CD4-positive, alpha-beta T cell treated with Interleukin-17A for 4 hours (primary cell): ENCODE data around the gene DPPA3.
"Not testable (repeated sequence)": the region's sequence is repeated elsewhere in the genome, so short reads cannot be mapped to it uniquely, and the experiment has no call there.

ENCODE experiments used
- DNase-seq: peaks from one replicate; pipeline ENCODE4 v3.0.0-alpha.2; 2020; ENCODE audit warnings: mixed read lengths

DPPA3 gene

GRCh38 chr12:7711133-7711532 lies at the start of gene DPPA3:
Gene DPPA3, plus strand, starts transcription at chr12:7711433. Its CDS starts 138 bp downstream, at chr12:7711571.
- no peak for DNase-seq

DNA sequence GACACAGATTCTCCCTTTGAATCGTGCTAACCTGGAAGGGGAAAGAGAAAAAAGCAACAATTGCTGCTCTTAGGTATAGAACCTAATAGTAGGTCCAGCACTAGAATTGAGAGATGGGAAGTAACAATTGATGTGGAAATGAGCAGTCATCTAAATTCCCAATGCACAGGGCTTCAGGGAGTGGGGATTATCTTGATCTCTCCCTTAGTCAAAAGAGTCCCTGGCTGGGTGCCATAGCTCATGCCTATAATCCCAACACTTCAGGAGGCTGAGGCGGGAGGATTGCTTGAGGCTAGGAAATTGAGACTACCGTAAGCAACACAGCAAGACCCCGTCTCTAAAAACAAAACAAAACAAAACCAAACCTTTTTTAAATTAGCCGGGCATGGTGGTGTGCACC lies 49.5 kb upstream of the DPPA3 start:
- no peak for DNase-seq

DNA sequence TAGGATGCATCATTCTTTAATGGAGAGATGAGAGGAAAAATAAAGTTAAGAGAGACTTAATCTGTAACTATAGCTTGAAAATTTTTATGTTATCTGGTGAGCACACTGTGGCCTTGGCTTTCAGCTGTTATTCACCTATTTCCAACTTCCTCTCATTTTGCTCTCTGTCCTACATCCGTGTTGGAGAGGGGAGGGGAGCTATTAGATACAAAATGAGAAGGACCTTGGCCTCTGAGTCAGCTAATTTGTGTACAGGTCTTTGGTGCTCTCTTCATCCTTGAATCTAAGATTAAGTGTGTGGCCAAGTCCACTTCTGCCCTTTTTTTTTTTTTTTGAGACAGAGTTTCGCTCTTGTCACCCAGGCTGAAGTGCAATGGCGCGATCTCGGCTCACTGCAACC lies 44.6 kb upstream of the DPPA3 start:
- DNase-seq = no peak

DNA sequence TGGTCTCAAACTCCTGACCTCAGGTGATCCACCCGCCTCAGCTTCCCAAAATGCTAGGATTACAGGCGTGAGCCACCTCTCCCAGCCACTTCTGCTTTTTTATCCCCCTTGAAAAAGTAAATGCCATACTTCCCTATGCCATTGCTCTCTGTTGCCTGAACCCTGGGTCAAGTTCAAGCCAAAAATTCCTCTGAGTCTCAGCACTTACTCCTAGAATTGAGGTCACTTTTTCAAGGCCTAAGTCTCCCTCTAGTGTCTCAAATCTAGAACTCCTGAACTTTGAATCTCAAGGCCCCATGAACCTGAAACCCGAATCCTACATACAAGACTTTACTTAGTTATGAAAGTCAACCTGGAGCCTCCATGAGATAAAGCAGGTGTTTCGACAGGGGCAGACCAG lies 44.1 kb upstream of the DPPA3 start:
- DNase-seq = no peak

- DNase-seq = no peak
These were observed 43.1 kb upstream of the DPPA3 start for GRCh38 chr12:7668171-7668570.

- not testable (repeated sequence) for DNase-seq
These were observed 35.8 kb upstream of the DPPA3 start for GRCh38 chr12:7675455-7675854.

DNA sequence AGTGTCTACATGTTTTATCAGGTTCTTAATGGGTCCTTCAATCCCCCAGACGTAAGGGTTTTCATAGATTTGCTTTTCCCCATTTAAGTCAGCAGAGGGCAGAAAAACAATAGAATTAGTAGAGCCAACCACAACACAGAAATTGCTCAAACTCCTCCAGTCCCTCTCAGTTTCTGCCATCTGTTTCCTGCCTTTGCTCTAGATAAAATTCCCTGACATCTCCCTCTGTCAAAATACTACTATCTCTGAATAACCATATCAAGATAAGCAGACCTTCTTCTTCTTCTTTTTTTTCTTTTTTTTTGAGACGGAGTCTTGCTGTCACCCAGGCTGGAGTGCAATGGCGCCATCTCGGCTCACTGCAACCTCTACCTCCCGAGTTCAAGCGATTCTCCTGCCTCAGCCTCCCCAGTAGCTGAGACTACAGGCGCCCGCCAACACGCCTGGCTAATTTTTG lies 33.8 kb upstream of the DPPA3 start:
- DNase-seq = not testable (repeated sequence)

DNA sequence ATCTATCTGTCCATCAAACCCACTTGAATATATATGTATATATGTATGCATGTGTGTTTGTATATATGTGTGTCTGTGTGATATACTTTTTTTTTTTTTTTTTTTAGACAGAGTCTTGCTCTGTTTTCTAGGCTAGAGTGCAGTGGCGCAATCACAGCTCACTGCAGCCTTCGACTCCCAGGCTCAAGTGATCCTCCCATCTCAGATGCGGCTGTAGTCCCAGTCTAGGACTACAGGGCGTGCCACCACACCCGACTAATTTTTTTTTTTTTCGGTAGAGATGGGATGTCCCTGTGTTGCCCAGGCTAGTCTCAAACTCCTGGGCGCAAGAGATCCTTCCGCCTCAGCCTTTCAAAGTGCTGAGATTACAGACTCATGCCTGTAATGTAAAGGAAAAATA lies 32.5 kb upstream of the DPPA3 start:
- DNase-seq = no peak

DNA sequence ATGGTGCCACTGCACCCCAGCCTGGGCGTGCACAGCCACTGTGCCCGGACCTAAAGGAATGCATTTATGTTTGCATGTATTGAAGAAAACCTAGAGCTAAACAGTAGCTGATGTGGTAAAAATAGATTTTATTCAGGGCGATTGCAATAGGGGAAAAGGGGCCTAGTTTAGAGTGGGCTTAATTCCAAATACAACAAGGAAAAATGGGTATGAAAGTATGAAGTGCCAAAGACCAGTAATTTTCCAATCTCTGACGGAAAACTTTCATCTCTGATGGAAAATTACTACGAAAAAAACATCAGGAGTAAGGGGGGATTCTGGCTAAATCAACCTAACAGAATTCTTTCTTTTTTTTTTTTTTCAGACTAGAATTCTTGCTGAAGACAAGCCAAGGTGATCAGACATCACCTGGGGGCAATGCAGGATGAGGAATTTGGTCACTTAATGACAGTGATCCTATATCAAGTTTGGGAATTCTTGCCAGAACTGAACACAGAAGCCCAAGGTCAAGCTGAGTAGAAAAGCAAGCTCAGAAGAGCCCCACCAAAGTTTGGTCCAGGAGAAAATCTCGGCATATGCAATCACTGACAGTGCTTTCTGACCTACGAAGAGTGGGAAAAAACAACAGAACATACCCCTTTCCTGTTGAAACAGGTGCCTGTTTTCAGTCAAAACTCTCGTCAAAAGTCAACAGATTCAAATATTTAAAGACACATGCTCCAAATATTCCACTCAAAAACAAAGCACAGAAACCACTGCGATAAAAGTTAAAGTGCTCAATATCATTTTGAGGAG lies 31.8 kb upstream of the DPPA3 start:
- DNase-seq = no peak

DNA sequence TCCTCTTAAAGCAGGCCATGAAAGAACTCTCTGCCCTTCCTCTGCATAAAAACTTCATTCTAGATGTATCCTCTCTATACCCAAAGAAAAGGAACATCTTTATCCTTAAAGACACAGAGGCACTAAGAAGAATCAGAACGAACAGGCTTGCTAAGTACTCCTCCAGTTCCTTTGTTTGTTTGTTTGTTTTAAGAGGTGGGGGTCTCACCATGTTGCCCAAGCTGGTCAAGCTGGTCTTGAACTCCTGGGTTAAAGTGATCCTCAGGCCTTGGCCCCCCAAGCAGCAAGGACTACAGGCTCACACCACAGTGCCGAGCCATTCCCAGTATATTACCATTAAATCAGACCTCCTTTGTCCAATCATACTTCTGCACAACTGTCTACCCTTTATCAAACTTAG lies 29.7 kb upstream of the DPPA3 start:
- DNase-seq = no peak

DNA sequence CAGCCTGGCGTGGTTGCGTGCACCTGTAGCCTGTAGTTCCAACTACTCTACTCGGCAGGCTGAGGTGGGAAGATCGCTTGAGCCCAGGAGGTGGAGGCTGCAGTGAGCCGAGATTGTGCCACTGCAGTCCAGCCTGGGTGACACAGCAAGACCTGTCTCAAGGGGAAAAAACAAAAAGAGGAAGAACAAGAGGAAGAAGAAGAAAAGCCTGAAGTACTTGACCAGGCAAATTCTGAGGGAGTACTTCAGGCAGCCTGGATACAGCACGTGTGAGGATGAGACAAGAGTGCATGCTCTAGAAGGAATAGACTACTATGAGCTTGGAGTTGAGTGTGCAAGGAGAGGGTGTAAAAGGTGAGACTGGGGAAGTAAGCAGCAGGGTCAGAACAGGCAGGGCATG lies 17.4 kb upstream of the DPPA3 start:
- DNase-seq = no peak

DNA sequence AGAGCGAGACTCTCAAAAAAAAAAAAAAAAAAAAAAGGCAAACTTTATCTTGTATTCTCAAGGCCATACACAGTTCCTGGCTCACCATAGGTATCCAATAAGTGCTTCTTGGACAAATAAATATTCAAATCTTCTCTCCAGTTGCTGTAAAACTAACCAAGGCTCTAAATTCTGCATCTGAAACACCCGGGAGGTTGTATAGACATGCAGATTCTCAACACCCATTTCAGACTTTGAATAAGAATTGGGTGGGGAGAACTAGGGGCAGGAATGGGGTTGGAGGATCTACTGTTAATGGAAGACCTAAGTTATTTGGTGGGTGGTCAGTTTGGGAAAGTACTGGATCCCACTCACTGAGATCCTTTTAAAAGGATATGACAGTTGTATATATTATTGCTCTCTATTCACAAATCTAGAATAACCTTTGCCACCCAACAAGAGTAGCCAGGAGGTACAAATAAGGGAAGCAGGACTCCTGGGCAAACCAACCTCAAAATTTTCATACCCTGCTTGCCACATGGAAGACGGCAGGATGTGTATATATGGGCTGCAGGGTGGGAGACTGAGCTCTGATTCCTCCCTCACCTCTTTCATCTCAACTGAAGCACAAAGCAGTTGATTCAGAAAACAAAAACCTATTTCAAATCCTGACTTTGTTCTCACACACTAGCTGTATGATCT lies 16.5 kb upstream of the DPPA3 start:
- DNase-seq = no peak

DNA sequence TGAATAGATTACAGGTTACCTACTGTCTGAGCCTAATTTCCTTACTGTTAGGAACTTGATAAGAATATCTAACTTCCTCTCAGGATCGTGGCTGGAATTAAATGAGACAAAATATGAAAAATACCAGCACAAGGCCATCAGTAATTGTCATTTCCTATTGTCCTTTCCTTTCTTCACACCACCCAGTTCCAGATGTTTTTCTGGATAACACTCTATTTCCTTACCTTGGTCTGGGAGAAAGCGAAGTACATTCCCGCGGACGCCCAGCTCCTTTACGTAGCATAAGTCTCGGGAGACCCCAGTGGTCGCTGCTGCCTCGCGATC lies 16.0 kb upstream of the DPPA3 start:
- no peak for DNase-seq

DNA sequence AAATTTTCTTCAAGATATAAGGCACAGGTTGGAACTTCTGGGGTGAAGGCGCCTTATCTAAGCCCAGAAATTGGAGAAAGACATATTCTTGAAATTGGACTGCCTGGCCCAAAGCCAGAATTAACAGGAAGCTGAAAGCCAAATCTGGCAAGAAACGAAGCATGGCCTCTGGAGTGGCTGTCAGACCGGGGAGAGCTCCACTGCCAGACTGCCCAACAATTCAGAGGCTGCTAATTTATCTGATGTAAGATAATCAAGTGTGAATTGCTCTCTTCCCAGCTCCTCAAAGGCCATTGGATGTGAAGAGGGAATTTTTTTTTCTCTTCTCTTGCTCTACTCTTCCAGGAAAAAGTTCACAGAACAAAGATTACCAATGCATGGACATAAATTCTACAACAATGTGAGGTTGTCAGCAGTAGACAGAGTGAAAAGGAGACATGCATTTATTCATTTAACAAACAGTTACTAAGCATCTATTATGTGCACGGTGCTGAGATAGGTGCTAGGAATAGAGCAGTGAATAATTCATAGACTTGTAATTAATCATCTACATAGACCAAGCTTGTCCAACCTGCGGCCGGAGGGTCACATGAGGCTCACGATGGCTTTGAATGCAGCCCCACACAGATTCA lies 15.6 kb upstream of the DPPA3 start, which contains the start of gene GDF3:
TSS of gene GDF3 (minus strand) at position 210 of the 632 bp plus-strand sequence. CDS start at position 163, 47 bp downstream.
- DNase-seq = no peak

DNA sequence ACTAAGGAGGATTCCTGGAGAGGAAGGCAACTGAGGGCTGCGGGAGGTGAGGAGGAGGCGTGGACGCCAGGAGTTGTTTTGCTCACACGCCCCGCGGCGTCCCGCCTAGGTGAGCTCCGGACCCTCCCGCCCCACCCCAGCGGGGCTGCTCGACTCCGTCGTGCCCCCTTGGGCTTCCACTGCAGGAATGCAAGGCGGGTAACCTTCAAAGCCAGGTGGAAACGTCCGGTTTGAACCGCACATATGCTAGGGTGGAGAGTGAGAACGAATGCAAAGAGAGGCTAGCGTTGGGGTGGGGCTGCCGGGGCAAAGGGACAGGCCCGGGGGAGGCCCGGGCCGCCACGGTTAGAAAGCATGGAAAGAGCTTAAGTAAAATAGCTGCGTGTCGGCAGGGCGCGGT lies 5.4 kb upstream of the DPPA3 start:
- no peak for DNase-seq

DNA sequence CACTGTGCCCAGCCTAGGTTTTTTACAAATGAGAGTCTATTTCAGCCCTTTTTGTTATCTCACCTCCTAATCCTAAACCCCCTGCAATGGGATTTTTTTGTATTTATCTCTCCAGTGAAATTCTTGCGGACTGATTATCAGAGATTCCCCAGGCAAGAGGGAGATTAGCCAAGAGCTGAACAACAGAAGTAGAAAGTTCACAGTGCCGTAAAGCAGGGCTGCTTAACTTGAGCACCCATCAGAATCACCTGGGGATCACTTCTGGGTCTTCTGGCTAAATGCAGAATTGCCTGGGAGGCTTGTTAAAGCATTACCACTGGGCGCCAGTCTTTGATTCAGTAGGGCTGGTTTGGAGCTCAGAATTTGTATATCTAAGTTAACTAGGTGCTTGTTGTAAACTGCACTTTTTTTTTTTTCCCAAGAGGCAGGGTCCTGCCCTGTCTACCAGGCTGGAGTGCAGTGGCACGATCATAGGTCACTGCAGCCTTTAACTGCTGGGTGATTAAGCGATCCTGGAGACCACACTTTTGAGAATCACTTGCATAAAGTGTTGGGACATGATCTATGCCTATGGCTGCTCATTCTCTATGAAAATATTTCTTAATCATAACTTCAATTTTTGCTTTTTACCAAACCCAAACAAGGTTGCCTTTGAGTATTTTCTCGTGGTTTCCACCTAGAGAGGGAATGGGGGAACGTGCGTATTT lies 1.1 kb upstream of the DPPA3 start:
- no peak for DNase-seq

DNA sequence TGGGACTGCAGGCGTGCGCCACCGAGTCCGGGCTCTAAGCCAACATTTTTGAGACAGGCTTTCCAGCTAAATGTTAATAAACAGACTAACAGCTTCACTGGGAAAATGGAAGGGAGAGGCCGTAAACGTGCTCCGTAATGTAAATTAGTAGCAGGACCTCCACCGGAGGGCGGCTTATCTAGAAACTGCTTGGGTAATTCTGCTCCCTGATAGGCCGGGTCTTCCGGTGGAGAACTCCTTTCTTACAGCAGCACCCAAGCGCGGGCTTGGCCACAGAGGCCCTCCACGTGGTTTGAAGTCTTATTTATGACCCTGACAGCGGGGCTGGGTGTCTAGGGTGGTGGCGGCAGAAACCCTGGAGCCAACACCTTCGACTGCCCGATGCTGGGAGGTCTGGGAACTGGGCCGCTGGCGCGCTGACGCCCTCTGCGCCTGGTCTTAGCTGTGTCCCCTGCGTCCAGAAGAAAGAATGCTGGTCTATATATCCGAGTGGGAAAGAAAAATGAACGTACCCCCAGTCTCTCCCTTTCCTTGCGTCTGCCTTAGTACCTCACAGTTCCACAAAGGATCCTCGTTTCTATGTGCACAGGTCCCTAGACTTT lies 1.7 kb downstream of the DPPA3 start:
- DNase-seq = no peak

DNA sequence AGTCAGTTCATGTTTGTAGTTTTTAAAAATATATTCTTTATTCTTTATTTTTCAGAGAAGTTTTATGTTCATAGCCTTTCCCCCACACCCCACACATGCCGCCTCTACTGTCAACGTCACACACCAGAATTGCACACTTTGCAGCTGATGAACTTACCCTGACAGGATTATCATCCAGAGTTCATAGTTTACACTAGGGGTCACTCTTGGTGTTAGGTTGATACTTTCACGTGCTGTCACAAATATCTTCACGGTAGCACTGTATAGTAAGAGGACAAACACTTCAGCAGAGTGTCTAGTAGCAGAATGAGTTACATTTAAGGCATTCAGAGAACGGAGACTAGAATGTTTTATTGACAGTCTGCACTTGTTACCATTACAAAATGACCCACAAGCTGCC lies 5.1 kb downstream of the DPPA3 start:
- no peak for DNase-seq

DNA sequence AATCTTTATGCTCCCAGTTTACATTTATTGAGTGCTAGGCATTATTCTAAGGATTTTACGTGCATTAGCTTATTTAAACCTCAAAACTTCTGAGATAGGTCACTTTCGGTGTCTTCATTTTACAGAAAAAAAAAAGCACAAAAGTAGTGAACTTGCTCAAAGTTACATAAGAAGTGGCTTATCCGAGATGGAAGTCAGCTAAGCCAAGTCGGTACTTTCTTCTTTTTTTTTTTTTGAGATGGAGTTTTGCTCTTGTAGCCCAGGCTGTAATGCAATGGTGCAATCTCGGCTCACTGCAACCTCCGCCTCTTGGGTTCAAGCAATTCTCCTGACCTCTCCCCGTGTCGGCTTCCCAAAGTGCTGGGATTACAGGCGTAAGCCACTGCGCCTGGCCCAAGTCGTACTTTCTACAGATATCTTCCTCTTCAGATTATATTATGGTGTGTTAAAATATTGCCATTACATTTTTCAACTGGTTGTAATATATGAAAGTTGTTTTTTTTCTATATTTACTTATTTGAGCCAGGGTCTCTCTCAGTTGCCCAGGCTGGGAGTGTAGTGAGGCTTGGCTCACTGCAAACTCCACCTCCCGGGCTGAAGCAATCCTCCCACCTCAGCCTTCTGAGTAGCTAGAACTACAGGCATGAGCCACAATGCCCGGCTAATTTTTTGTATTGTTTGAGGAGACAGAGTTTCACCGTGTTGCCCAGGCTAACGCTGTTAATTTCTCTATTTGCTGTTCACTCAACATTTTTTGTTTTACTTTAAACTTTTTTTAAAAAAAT lies 8.9 kb downstream of the DPPA3 start:
- DNase-seq = no peak

DNA sequence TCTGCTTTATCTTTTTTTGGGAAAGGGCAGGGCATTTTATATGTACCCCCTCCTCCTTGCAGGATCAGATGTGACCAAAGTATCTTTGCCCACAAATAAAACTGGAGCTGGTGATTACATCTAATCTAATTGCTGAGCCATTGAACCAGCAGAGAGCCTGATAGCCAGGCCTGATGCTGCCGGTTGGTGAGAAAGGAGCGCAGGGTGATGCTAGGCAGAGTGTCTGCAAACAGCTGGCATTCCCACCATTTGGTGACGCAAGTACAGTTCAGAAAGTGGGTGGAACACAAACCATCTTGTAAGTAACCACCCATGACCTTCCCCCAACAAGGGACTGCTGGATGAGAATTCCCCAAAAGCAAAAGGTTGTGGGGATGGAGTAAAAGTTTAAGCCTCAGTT lies 12.7 kb downstream of the DPPA3 start:
- no peak for DNase-seq

- DNase-seq = no peak
These were observed 18.5 kb downstream of the DPPA3 start for GRCh38 chr12:7729746-7730145.

DNA sequence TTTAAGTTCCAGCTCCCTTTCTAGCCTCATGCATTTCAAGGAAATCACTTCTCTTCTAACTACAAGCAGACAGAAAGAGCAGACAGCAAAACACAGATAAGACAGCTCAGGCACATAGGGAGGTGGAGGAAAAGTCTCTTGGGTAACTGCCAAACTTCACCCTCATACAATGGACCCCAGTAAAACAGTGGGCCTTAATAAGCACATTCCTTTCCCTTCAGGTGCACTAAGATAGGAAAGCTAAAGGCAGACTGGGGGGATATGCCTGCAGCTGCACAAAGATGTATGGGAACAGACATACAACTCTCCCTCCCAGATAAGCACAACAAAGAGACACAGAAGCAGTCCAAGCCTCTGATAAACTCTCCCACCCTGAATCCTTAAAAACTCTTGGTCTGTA lies 19.8 kb downstream of the DPPA3 start:
- not testable (repeated sequence) for DNase-seq
